Renal cortex interstitium (tissue), 11 donors: ENCODE data around the gene HOXA5. TPM values are rescaled to one million over a fixed set of nuclear protein-coding genes. Genes with fewer than 3 reads are reported as not detected.

ENCODE experiments used
- DNase-seq, 11 donors: peaks; one replicate each; pipeline ENCODE4 v3.0.0-alpha.2; 2013; ENCODE audit warnings: low read depth in 9 of 11, low spot score in 4 of 11; ENCODE audit errors: extremely low read depth in 1 of 11
- polyA plus RNA-seq, 3 donors: library from polyadenylated mRNA; unstranded; fragments of 120-200 nt; gene quantifications; one replicate each; pipeline ENCODE4 v1.2.1, GENCODE V29; 2013; ENCODE audit not compliant: insufficient read length in 3 of 3

The HOXA5 gene
- polyA plus RNA-seq, 3 donors: 70.3 to 89.0 (median 71.1) TPM

GRCh38 chr7:27174874-27175625, 31.6 kb upstream of the HOXA5 start:
- peak in 1 of 11 donors; percentile 86 for DNase-seq

DNA sequence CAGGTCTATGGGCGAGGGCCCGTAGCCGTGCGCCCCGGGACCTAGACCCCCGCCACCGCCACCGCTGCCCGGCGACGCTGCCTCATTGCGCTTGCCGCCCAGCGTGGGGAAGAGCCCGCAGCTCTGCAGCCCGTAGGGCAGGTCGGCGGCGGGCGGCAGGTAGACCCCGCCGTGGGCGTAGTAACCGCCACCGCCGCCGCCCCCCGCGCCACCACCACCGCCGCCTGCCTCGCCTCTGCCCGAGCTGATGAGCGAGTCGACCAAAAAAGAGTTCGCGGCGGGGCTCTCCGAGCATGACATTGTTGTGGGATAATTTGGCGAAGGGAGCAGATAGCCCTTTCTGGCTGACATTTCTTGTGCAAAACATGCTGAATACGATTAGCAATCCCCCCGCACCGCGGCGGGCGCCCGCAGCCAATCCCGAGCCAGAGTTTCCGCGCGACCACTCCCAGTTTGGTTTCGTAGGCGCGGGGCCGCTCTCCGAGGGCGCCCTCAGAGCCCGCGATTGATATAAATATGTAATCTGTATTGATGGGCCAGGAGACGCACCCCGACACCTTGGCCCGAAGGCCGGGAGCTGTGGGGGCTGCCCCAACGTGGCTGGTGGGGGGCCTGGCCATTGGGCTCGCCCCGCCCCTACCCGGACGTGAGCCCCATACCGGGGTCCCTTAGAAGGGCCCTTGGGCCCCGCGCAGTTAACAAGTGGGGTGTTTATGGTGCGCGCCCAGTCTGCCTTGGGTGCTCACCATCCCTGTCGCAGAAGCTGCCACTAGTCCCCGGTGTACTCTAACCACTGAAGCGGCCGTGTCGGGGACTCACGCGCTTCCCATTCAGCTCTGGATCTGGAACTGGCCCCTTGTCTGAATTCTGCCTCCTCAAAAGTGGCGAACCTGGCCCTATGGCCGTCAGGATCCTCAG, 30.7 kb upstream of the HOXA5 start, which contains the start of gene HOXA10:
Gene HOXA10, minus strand, starts transcription at position 365 of the 918 bp plus-strand sequence. Its CDS starts 14 bp downstream, at position 351.
- DNase-seq: peak in 1 of 11 donors; percentile 78

GRCh38 chr7:27173511-27173955, 30.1 kb upstream of the HOXA5 start:
- no peak for DNase-seq

- DNase-seq: peak in 4 of 11 donors; percentile 78 to 86 (median 82)
These were observed 29.5 kb upstream of the HOXA5 start for GRCh38 chr7:27172823-27173510.

DNA sequence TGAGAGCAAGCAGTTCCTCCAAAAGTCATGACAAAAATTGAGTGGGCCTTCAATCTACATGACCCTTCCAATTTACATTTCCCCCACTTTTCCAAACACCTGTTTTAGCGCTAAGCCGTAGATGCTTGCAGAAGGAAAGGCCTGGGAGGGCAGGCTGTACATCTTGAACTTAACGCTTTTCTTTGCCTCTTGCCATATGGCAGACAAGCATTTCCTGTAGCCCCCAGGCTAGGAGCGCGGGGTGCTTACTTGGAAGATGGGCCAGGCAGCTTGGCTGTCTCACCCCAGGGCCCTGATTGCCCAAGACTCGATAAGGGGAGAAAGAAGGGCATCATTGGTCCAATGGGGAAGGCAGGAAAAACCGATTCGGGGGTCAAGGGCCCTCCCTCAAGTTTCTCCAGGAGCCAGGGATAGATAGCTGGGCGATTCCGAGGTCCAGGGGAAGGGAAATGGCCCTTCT, 28.9 kb upstream of the HOXA5 start:
- DNase-seq: no peak

GRCh38 chr7:27171637-27172314, 28.3 kb upstream of the HOXA5 start:
- no peak for DNase-seq

- DNase-seq: no peak
These were observed 27.8 kb upstream of the HOXA5 start for GRCh38 chr7:27171325-27171636.

GRCh38 chr7:27170426-27171324, 27.2 kb upstream of the HOXA5 start:
- DNase-seq: no peak

DNA sequence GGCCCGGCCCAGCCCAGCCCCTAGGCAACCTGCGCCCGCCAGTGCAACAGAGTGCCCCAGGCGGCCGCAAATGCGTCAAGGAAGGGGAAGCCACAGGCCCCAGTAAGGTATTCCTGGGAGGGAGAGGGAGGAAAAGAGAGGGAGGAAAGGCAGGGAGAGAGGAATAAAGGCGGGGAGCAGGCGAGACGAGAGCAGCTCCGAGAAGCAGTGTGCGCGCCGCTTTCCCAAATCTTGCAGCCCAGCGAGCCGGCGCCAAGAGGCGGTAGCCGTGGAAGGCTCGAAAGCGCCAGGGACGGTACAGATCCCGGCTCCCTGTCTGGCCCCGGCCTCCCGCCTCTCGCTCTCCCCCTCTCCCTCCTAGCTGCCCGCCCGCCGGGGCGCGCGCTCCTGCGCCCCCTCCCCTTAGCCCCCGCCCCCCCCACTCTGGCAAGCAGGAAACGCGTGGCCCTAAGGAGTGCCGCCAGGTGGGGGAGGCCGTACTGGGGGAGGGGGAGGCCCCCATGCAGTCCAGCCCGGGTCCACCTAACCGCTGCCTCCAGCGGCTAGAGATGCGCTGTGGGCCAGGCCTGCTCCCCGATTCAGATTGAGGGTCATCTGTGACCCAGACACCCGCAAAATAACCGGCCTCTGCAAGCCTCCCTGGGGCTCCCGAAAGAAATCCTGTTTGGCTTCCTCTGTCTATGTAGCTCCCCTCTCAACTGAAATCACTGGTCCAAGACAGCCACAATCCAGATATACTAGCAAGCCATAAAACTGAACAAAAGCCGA, 26.4 kb upstream of the HOXA5 start:
- no peak for DNase-seq

DNA sequence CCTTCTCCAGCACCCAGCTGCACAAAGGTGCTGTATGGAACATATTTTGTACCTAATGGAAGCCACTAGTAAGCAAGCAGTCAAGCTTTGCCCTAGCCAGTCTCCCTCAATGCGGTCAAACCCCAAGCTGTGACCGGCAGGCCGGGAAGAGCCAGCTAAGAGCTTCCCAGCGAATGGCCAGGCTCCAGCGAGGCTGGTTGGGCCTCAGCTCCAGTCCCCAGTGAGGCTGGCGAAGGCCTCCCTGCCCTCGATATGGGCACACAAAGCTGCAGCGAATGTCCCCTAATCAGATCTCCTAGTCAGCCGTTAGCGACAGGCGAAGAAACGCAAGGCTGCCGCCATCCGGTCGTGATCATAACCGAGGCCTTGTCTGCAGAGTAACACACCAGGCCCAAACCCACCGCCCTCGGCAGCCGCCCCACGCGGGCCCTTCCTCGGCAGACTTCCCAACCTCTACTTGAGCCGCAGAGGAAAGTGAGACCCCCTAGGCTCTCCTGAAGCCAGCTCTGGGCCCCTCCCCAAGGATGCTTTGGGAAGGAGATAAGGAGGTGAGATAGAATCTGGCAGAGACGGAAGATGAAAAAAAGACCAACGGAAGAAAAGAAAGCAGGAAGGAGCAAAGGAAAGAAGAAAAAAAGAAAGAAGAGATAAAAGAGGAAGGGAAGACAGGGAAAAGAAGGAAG, 24.9 kb upstream of the HOXA5 start:
- no peak for DNase-seq

- no peak for DNase-seq
These were observed 24.4 kb upstream of the HOXA5 start for GRCh38 chr7:27167916-27168264.

- no peak for DNase-seq
These were observed 23.3 kb upstream of the HOXA5 start for GRCh38 chr7:27166531-27167505.

DNA sequence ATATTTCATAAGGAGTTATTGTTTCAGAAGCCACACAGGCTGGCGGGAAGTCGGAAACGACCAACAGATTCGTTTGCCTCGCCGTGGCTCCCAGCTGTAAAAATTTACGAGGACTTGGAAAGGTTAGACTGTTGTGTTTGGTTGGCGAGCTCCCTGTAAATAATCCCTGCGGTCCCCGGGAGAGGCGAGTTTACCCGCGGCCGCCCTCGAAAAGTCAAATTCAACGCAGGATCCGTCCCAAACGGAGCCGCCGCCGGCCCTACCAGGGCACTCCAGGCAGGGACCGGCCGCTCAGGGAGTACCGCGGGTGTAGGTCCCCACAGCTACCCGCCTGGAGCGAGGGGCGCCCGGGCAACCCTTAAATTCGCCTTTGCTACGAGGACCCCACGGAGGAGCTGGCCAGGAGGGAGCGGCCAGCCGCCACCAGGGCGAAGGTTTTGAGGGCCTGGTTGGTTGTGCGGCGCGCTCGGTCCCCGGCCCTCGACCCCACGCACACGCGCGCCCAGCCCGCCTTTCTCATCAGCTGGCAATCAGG, 22.6 kb upstream of the HOXA5 start:
- DNase-seq: peak in 4 of 11 donors; percentile 80 to 88 (median 86)

DNA sequence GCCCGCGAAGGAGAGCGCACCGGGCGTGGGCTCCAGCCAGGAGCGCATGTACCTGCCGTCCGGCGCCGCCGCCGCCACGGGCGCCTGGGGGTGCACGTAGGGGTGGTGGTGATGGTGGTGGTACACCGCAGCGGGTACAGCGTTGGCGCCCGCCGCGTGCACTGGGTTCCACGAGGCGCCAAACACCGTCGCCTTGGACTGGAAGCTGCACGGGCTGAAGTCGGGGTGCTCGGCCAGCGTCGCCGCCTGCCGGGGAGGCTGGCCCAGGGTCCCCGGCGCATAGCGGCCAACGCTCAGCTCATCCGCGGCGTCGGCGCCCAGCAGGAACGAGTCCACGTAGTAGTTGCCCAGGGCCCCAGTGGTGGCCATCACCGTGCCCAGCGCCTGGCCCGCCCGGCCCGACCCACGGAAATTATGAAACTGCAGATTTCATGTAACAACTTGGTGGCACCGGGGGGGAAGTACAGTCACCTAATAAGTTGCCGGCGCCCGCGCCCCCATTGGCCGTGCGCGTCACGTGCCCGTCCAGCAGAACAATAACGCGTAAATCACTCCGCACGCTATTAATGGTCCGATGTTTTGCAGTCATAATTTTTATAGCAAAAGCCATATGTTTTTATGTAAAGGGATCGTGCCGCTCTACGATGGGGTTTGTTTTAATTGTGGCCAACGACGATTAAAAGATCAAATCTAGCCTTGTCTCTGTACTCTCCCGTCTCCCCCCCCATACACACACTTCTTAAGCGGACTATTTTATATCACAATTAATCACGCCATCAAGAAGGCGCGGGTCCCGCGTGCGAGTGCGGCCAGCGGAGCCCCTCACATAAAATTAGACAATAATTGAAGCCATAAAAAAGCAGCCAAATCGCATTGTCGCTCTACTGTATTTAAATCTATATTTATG, 21.9 kb upstream of the HOXA5 start, which contains the start of gene HOXA9:
Gene HOXA9, minus strand, starts transcription at position 449 of the 907 bp plus-strand sequence. Its CDS starts 80 bp downstream, at position 369.
- peak in 10 of 11 donors; percentile 85 to 94 (median 92) for DNase-seq
